ENCODE measurements around the gene AKAP8. TPM values are rescaled to one million over a fixed set of nuclear protein-coding genes. Genes with fewer than 3 reads are reported as not detected.

AKAP8 gene
- polyA plus RNA-seq, 1 donor (not counting 4 experiments of a cell fraction or from before 2014, with no cell fraction given) = 18.1 TPM

DNA sequence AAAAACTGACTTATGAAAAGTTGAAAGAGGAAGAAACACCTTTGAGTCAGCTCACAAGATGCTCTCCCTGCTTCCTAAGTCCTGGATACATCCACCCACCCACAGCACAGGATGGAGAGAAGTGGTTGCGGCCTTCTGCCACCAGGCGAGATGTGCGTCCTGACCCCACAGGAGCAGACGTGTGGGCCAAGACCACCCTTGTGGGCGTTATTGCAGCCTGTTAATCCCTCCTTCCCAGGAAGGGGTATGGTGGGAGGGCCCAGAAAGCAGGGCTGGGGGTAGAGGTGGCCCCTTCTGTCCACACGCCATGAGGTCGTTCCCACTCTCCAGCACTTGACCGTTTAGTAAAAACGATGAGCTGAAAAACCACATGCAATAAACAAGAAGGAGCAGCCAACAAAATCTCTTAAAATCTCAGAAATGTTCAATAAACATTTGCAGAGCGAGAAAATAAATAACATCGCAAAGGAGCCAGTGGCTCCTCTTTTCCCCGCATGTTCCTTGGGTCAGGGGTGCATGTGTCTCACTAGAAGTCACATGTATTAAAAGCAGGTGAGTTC, 41.6 kb upstream of the AKAP8 start:
- H3K9ac ChIP-seq (ENCODE audit: control insufficient read depth, extremely low read depth, insufficient read depth, low read length) = no peak overlapping the region

DNA sequence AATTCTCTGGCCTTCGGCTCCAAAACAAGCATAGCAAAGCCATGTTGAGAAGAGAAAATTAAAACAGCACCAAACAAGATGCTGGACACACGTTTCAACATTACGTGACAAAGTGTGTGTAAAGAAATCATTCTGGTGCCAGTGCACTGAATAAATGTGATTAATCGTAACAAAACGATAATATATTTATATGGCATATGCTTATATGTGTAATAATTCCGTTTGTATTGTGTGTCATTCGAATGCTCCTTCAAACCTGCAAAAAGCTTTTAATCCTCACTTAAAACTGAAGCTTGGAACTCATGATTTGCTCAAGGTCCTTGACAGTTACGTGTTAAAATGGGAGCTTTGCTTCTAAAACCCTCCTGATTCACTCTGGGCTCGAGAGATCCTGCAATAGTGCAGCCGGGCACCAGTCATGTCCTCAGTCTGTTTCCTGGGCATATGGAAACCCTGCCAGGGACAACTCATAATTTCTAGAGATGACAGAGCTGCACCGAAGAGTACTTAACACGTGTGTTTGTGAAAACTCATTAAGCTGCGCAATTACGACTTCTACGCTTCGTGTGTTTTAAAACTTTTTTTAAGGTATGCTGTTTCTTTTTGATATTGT, 39.9 kb upstream of the AKAP8 start:
- peaks cover 11% of the 10 kb centered on the region for H3K4me1 ChIP-seq (ENCODE audit: control insufficient read depth, extremely low read depth, insufficient read depth, low read length)
- no peak for TF ChIP-seq EZH2 (IDR thresholded peaks at IDR 0.05; ENCODE audit: low read length)
- TF ChIP-seq, protein P1, sequence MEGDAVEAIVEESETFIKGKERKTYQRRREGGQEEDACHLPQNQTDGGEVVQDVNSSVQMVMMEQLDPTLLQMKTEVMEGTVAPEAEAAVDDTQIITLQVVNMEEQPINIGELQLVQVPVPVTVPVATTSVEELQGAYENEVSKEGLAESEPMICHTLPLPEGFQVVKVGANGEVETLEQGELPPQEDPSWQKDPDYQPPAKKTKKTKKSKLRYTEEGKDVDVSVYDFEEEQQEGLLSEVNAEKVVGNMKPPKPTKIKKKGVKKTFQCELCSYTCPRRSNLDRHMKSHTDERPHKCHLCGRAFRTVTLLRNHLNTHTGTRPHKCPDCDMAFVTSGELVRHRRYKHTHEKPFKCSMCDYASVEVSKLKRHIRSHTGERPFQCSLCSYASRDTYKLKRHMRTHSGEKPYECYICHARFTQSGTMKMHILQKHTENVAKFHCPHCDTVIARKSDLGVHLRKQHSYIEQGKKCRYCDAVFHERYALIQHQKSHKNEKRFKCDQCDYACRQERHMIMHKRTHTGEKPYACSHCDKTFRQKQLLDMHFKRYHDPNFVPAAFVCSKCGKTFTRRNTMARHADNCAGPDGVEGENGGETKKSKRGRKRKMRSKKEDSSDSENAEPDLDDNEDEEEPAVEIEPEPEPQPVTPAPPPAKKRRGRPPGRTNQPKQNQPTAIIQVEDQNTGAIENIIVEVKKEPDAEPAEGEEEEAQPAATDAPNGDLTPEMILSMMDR (optimal IDR thresholded peaks at IDR 0.05 in 1 of 3, IDR thresholded peaks at IDR 0.05 in 1 of 3, conservative IDR thresholded peaks at IDR 0.05 in 1 of 3; ENCODE audit: extremely low read depth in 1 of 3, insufficient read depth in 2 of 3, low read length in 3 of 3) = no peak
- peaks cover 5% of the 10 kb centered on the region for H3K9me3 ChIP-seq (ENCODE audit: control insufficient read depth, low read depth, low read length)
- peak overlapping the region; percentile 70 for H3K9ac ChIP-seq (ENCODE audit: control insufficient read depth, extremely low read depth, insufficient read depth, low read length)
- peak overlapping the region; percentile 19 to 90 (median 75) for H3K4me3 ChIP-seq (ENCODE audit: control insufficient read depth in 2 of 3, extremely low read depth in 1 of 3, insufficient read depth in 2 of 3, low read depth in 1 of 3, low read length in 3 of 3)
- peak overlapping the region; percentile 77 for H2AFZ ChIP-seq (ENCODE audit: control insufficient read depth, low read length)
- peaks cover 5% of the 10 kb centered on the region for H4K20me1 ChIP-seq (ENCODE audit: control insufficient read depth, extremely low read depth, insufficient read depth, low read length)
- H3K27me3 ChIP-seq (ENCODE audit: control insufficient read depth, extremely low read depth, insufficient read depth, low read length) = no peaks in the 10 kb centered on the region
- H3K9me1 ChIP-seq (ENCODE audit: control insufficient read depth, extremely low read depth, insufficient read depth, low read length) = no peaks in the 10 kb centered on the region
- FAIRE-seq (no peak), DNase-seq (ENCODE audit: low read depth, low spot score) (no peak)
- peaks cover 11 to 22% of the 10 kb centered on the region in 2 experiments for H3K36me3 ChIP-seq (ENCODE audit: control insufficient read depth in 2 of 2, extremely low read depth in 1 of 2, insufficient read depth in 2 of 2, low read length in 2 of 2)
- H3K79me2 ChIP-seq (ENCODE audit: control insufficient read depth, insufficient read depth, low read length) = peaks cover 41% of the 10 kb centered on the region
- peak overlapping the region; percentile 48 for H3K27ac ChIP-seq (ENCODE audit: control insufficient read depth, insufficient read depth, low read length)
- dilution Hi-C loops (cut with MboI; ENCODE audit: extremely low pct_ligation_motif_present, low sequenced_read_pairs) = no loop called here
- H3K4me2 ChIP-seq (ENCODE audit: control insufficient read depth, extremely low read depth, insufficient read depth, low read depth, low read length) = peak overlapping the region; percentile 100

More for the DNA sequence above, 41.6 kb upstream of the AKAP8 start:
- no peak overlapping the region for H3K27ac ChIP-seq (ENCODE audit: control insufficient read depth, insufficient read depth, low read length)
- no peaks in the 10 kb centered on the region for H3K9me1 ChIP-seq (ENCODE audit: control insufficient read depth, extremely low read depth, insufficient read depth, low read length)
- TF ChIP-seq, protein P1 (optimal IDR thresholded peaks at IDR 0.05 in 1 of 3, IDR thresholded peaks at IDR 0.05 in 1 of 3, conservative IDR thresholded peaks at IDR 0.05 in 1 of 3; ENCODE audit: extremely low read depth in 1 of 3, insufficient read depth in 2 of 3, low read length in 3 of 3) = no peak
- TF ChIP-seq EZH2 (IDR thresholded peaks at IDR 0.05; ENCODE audit: low read length) = no peak
- peaks cover 11% of the 10 kb centered on the region for H3K4me1 ChIP-seq (ENCODE audit: control insufficient read depth, extremely low read depth, insufficient read depth, low read length)
- H3K27me3 ChIP-seq (ENCODE audit: control insufficient read depth, extremely low read depth, insufficient read depth, low read length) = no peaks in the 10 kb centered on the region
- peaks cover 19 to 25% of the 10 kb centered on the region in 2 experiments for H3K36me3 ChIP-seq (ENCODE audit: control insufficient read depth in 2 of 2, extremely low read depth in 1 of 2, insufficient read depth in 2 of 2, low read length in 2 of 2)
- H3K4me2 ChIP-seq (ENCODE audit: control insufficient read depth, extremely low read depth, insufficient read depth, low read depth, low read length) = no peak overlapping the region
- H3K9me3 ChIP-seq (ENCODE audit: control insufficient read depth, low read depth, low read length) = peaks cover 5% of the 10 kb centered on the region
- H4K20me1 ChIP-seq (ENCODE audit: control insufficient read depth, extremely low read depth, insufficient read depth, low read length) = peaks cover 5% of the 10 kb centered on the region
- DNase-seq (ENCODE audit: low read depth, low spot score) = no peak
- no peak overlapping the region for H3K4me3 ChIP-seq (ENCODE audit: control insufficient read depth in 2 of 3, extremely low read depth in 1 of 3, insufficient read depth in 2 of 3, low read depth in 1 of 3, low read length in 3 of 3)
- H3K79me2 ChIP-seq (ENCODE audit: control insufficient read depth, insufficient read depth, low read length) = peaks cover 26% of the 10 kb centered on the region
- FAIRE-seq = no peak
- no peak overlapping the region for H2AFZ ChIP-seq (ENCODE audit: control insufficient read depth, low read length)
- dilution Hi-C loops (cut with MboI; ENCODE audit: extremely low pct_ligation_motif_present, low sequenced_read_pairs) = no loop called here

Measured in keratinocyte (primary cell).